Measurements from ENCODE around the gene ART3. TPM values are rescaled to one million over a fixed set of nuclear protein-coding genes. Genes with fewer than 3 reads are reported as not detected.

ART3 gene
- total and polyA plus RNA-seq, 9 of the 15 experiments (the other 6 are each of a cell fraction or from before 2014, with no cell fraction given) = 0.69 to 1.4 (median 1.1) TPM; not detected in 1

DNA sequence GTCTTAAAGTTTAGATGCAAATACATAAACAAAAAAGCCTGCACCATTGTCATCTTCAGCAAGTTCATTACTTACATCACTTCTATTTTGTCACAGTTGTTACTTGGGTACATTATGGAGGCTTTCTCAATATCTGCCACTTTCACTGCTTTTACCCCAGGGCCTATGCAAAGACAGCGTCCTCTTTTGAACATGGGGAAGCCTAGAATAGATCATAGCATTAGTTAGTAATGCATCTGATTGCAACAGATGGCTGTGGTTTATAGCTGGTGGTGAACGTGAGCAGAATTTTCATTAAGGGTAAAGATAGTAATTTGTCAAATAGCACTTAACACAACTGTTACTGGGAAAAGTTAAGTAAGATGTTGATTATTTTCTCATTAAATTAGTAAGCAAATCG, 39.4 kb upstream of the ART3 start:
- peak; percentile 44; the same call in 2 of the 3 replicates for ATAC-seq
- no peaks in the 10 kb centered on the region; a peak in 2 of 5 replicates for H3K27me3 ChIP-seq (ENCODE audit: control insufficient read depth in 2 of 2, insufficient read depth in 2 of 2, low read length in 2 of 2)
- in situ Hi-C loops (cut with MboI) (no loop called here), intact Hi-C loops (cut with micrococcal nuclease) (no loop called here)
- H3K4me2 ChIP-seq (ENCODE audit: insufficient read depth, low read length) = no peak overlapping the region
- POLR2A ChIA-PET = no interaction called here
- H3K4me1 ChIP-seq (replicated peaks in 1 of 2; ENCODE audit: control insufficient read depth in 2 of 2, insufficient read depth in 2 of 2, low read length in 2 of 2) = peaks cover 0 to 6% of the 10 kb centered on the region in 2 experiments; a peak in 2 of 5 replicates
- H3K79me2 ChIP-seq (ENCODE audit: control insufficient read depth, insufficient read depth, low read length) = no peaks in the 10 kb centered on the region
- FAIRE-seq = no peak
- BruUV-seq (replicated peaks) = no TSS peak
- no peaks in the 10 kb centered on the region for H3K36me3 ChIP-seq (ENCODE audit: control insufficient read depth, insufficient read depth, low read length)
- no peak overlapping the region for H3K9ac ChIP-seq (ENCODE audit: insufficient read depth in 1 of 2, low read depth in 2 of 2, low read length in 2 of 2)
- no peak for DNase-seq (ENCODE audit: extremely low read depth in 1 of 4, low spot score in 3 of 4)
- no peaks in the 10 kb centered on the region for H4K20me1 ChIP-seq (replicated peaks; ENCODE audit: control insufficient read depth, insufficient read depth, low read length)
- TF ChIP-seq CEBPG (CRISPR knock-in tag; IDR thresholded peaks at IDR 0.05) (no peak), CEBPG (tag; conservative IDR thresholded peaks at IDR 0.05 in 1 of 2, IDR thresholded peaks at IDR 0.05 in 1 of 2) (0 out of 4 replicates have a peak, but pooled peaks of 1 of the 2 experiments have one; percentile 16), ZNF79 (CRISPR knock-in tag; IDR thresholded peaks at IDR 0.05; ENCODE audit: low read depth) (no peak), HNRNPL (IDR thresholded peaks at IDR 0.05; ENCODE audit: low read depth, low read length) (no peak), CEBPB (tag; IDR thresholded peaks at IDR 0.05) (peak; percentile 22; the same call in 1 of the 2 replicates)
- H3K9me1 ChIP-seq (ENCODE audit: control insufficient read depth, insufficient read depth, low read length) = no peaks in the 10 kb centered on the region
- H3K4me3 ChIP-seq = no peak overlapping the region
- no peak overlapping the region for H3K27ac ChIP-seq (ENCODE audit: extremely low read depth, low read depth, low read length)
- 4% methylated on average over 3 of the region's 3 CpGs for WGBS (ENCODE audit: insufficient coverage, low coverage, missing lambda C conversion rate)
- H3K9me3 ChIP-seq (replicated peaks; ENCODE audit: control insufficient read depth, insufficient read depth, low read depth, low read length) = no peaks in the 10 kb centered on the region
- CTCF ChIA-PET (ENCODE audit: low intra/inter-chr PET ratio) = no interaction called here
- no peak overlapping the region for H2AFZ ChIP-seq (ENCODE audit: low read depth, low read length)

DNA sequence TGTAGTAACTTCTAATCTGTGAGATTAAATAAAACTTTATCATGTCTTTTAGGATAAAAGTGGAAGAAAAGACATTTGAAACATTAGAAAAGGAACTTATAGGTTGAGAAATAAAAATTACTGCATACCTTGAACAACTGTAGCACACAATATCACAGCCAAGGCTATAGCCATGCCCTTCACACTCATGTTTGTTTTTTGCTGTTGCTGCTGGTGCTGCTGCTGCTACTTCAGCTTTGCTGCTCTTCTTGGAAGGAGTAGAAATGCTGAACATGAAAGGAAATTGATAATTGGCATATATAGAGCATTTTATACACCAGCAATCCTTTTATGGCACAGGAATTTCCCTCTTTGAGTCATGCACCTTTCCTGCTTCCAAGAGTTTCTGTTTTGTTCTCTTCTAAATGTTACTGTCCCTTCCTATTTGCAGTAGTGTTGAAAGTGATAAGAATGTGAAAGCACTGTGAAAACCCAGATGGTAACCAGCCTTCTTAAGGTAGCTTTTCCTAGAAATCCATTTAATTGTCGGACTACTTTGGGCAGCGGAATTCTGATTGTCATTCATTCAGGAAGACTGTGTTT, 38.6 kb upstream of the ART3 start, which contains the start of gene CXCL11:
TSS of gene CXCL11 (minus strand) at position 272 of the 582 bp plus-strand sequence. CDS start at position 189, 83 bp downstream.
- H2AFZ ChIP-seq (ENCODE audit: low read depth, low read length) = peak within 1 kb of the TSS; percentile 53; the same call in 1 of the 2 replicates
- in situ Hi-C loops (cut with MboI) (no loop called here), intact Hi-C loops (cut with micrococcal nuclease) (no loop called here)
- no peaks in the 10 kb centered on the region for H3K9me1 ChIP-seq (ENCODE audit: control insufficient read depth, insufficient read depth, low read length)
- ChIA-PET CTCF (ENCODE audit: low intra/inter-chr PET ratio) (no interaction called here), POLR2A (no interaction called here)
- H3K27ac ChIP-seq (ENCODE audit: extremely low read depth, low read depth, low read length) = no peak within 1 kb of the TSS
- no peak within 1 kb of the TSS; the same call in 1 of the 2 replicates for H3K4me2 ChIP-seq (ENCODE audit: insufficient read depth, low read length)
- no TSS peak for BruUV-seq (replicated peaks)
- H3K9me3 ChIP-seq (replicated peaks; ENCODE audit: control insufficient read depth, insufficient read depth, low read depth, low read length) = no peaks in the 10 kb centered on the region
- DNase-seq (ENCODE audit: extremely low read depth in 1 of 4, low spot score in 3 of 4) (no peak), FAIRE-seq (no peak), ATAC-seq (no peak)
- WGBS (ENCODE audit: insufficient coverage, low coverage, missing lambda C conversion rate) = 49% methylated on average over 2 of the region's 2 CpGs
- no peaks in the 10 kb centered on the region for H3K36me3 ChIP-seq (ENCODE audit: control insufficient read depth, insufficient read depth, low read length)
- no peak within 1 kb of the TSS for H3K9ac ChIP-seq (ENCODE audit: insufficient read depth in 1 of 2, low read depth in 2 of 2, low read length in 2 of 2)
- no peak within 1 kb of the TSS for H3K4me3 ChIP-seq
- H3K4me1 ChIP-seq (replicated peaks in 1 of 2; ENCODE audit: control insufficient read depth in 2 of 2, insufficient read depth in 2 of 2, low read length in 2 of 2) = peaks cover 0 to 6% of the 10 kb centered on the region in 2 experiments; a peak in 2 of 5 replicates
- H4K20me1 ChIP-seq (replicated peaks; ENCODE audit: control insufficient read depth, insufficient read depth, low read length) = no peaks in the 10 kb centered on the region
- no peaks in the 10 kb centered on the region for H3K79me2 ChIP-seq (ENCODE audit: control insufficient read depth, insufficient read depth, low read length)
- no peaks in the 10 kb centered on the region; a peak in 2 of 5 replicates for H3K27me3 ChIP-seq (ENCODE audit: control insufficient read depth in 2 of 2, insufficient read depth in 2 of 2, low read length in 2 of 2)
- no peak for TF ChIP-seq SAFB2 (IDR thresholded peaks at IDR 0.05; ENCODE audit: borderline replicate concordance, low read depth, low read length, severe bottlenecking)
- TF ChIP-seq, protein P1, sequence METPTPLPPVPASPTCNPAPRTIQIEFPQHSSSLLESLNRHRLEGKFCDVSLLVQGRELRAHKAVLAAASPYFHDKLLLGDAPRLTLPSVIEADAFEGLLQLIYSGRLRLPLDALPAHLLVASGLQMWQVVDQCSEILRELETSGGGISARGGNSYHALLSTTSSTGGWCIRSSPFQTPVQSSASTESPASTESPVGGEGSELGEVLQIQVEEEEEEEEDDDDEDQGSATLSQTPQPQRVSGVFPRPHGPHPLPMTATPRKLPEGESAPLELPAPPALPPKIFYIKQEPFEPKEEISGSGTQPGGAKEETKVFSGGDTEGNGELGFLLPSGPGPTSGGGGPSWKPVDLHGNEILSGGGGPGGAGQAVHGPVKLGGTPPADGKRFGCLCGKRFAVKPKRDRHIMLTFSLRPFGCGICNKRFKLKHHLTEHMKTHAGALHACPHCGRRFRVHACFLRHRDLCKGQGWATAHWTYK (CRISPR knock-in tag; IDR thresholded peaks at IDR 0.05) = no peak
- TF ChIP-seq, protein P2, sequence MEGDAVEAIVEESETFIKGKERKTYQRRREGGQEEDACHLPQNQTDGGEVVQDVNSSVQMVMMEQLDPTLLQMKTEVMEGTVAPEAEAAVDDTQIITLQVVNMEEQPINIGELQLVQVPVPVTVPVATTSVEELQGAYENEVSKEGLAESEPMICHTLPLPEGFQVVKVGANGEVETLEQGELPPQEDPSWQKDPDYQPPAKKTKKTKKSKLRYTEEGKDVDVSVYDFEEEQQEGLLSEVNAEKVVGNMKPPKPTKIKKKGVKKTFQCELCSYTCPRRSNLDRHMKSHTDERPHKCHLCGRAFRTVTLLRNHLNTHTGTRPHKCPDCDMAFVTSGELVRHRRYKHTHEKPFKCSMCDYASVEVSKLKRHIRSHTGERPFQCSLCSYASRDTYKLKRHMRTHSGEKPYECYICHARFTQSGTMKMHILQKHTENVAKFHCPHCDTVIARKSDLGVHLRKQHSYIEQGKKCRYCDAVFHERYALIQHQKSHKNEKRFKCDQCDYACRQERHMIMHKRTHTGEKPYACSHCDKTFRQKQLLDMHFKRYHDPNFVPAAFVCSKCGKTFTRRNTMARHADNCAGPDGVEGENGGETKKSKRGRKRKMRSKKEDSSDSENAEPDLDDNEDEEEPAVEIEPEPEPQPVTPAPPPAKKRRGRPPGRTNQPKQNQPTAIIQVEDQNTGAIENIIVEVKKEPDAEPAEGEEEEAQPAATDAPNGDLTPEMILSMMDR (IDR thresholded peaks at IDR 0.05 in 2 of 3, conservative IDR thresholded peaks at IDR 0.05 in 1 of 3; ENCODE audit: insufficient read depth in 2 of 3, low read depth in 1 of 3, low read length in 3 of 3) = no peak
